Mesenchymal stem cell (in vitro differentiated cells and primary cell): Measurements from ENCODE around the gene GBF1.

Experiments
- DNase-seq: peaks from one replicate; pipeline ENCODE4 v3.0.0-alpha.2; 2013
- H2AFZ ChIP-seq: one replicate; pipeline ENCODE4 v1.6.1; 2013; ENCODE audit warnings: low read depth, mild to moderate bottlenecking, control low read depth, inconsistent platforms, low read length, moderate library complexity
- H2AK5ac ChIP-seq: 2 replicates; pipeline ENCODE4 v1.6.1; 2013; ENCODE audit warnings: low read length, moderate library complexity, mild to moderate bottlenecking, inconsistent platforms; ENCODE audit not compliant: severe bottlenecking
- H2BK120ac ChIP-seq: one replicate; pipeline ENCODE4 v1.6.1; 2013; ENCODE audit warnings: low read depth, mild to moderate bottlenecking, inconsistent platforms, low read length, moderate library complexity
- H2BK12ac ChIP-seq, 2 experiments: one replicate each; pipeline ENCODE4 v1.6.1; 2013; ENCODE audit warnings: inconsistent platforms in 2 of 2, low read length in 2 of 2, mild to moderate bottlenecking in 2 of 2, moderate library complexity in 2 of 2, control low read depth in 1 of 2
- H2BK15ac ChIP-seq: one replicate; pipeline ENCODE4 v1.6.1; 2013; ENCODE audit warnings: mild to moderate bottlenecking, low read depth, inconsistent platforms; ENCODE audit not compliant: poor library complexity, severe bottlenecking
- H2BK5ac ChIP-seq: 2 replicates; pipeline ENCODE4 v1.6.1; 2013; ENCODE audit warnings: low read depth, mild to moderate bottlenecking, low read length, control low read depth, inconsistent platforms; ENCODE audit not compliant: poor library complexity, severe bottlenecking
- H3K14ac ChIP-seq, 2 experiments: one replicate each; pipeline ENCODE4 v1.6.1; 2013; ENCODE audit warnings: inconsistent platforms in 2 of 2, low read length in 2 of 2, control low read depth in 1 of 2, mild to moderate bottlenecking in 1 of 2, moderate library complexity in 1 of 2
- H3K18ac ChIP-seq, 2 experiments: one replicate each; pipeline ENCODE4 v1.6.1; 2013; ENCODE audit warnings: inconsistent platforms in 2 of 2, low read length in 2 of 2, control low read depth in 1 of 2, low read depth in 1 of 2, mild to moderate bottlenecking in 1 of 2
- H3K23ac ChIP-seq, 2 experiments: one replicate each; pipeline ENCODE4 v1.6.1; 2013; ENCODE audit warnings: inconsistent platforms in 2 of 2, low read length in 2 of 2, mild to moderate bottlenecking in 2 of 2, moderate library complexity in 2 of 2, control low read depth in 1 of 2
- H3K27ac ChIP-seq: 2 replicates; pipeline ENCODE4 v1.5.1; 2013; ENCODE audit warnings: mild to moderate bottlenecking, moderate library complexity, low read length, control low read depth, inconsistent platforms; ENCODE audit not compliant: poor library complexity, severe bottlenecking
- H3K27me3 ChIP-seq, 2 experiments: 2 replicates each; pipeline versions ENCODE4 v1.6.1 to v1.7.0; 2013; ENCODE audit warnings: low read length in 2 of 2, mild to moderate bottlenecking in 2 of 2, moderate library complexity in 2 of 2, control low read depth in 1 of 2, inconsistent platforms in 1 of 2; ENCODE audit not compliant: control insufficient read depth in 1 of 2, insufficient read depth in 1 of 2
- H3K36me3 ChIP-seq, 2 experiments: 2 replicates each; pipeline versions ENCODE4 v1.6.1 to v1.7.0; 2013; ENCODE audit warnings: low read length in 2 of 2, control low read depth in 1 of 2, inconsistent platforms in 1 of 2, low read depth in 1 of 2, mild to moderate bottlenecking in 1 of 2; ENCODE audit not compliant: insufficient read depth in 2 of 2, control insufficient read depth in 1 of 2
- H3K4ac ChIP-seq, 2 experiments: one replicate each; pipeline ENCODE4 v1.6.1; 2013; ENCODE audit warnings: inconsistent platforms in 2 of 2, low read length in 2 of 2, mild to moderate bottlenecking in 2 of 2, moderate library complexity in 2 of 2, control low read depth in 1 of 2, low read depth in 1 of 2
- H3K4me1 ChIP-seq: 2 replicates; pipeline ENCODE4 v1.6.1; 2013; ENCODE audit warnings: low read depth, low read length, control low read depth; ENCODE audit not compliant: control insufficient read depth, insufficient read depth
- H3K4me2 ChIP-seq: 2 replicates; pipeline ENCODE4 v1.6.1; 2013; ENCODE audit warnings: low read length, mild to moderate bottlenecking, inconsistent platforms; ENCODE audit not compliant: poor library complexity, severe bottlenecking
- H3K4me3 ChIP-seq, 2 experiments: 2 replicates each; pipeline versions ENCODE4 v1.5.1 to v1.7.0; 2013; ENCODE audit warnings: low read length in 2 of 2, mild to moderate bottlenecking in 2 of 2, control low read depth in 1 of 2, low read depth in 1 of 2; ENCODE audit not compliant: insufficient read depth in 1 of 2
- H3K79me1 ChIP-seq: replicated peaks from 2 replicates; pipeline ENCODE4 v1.6.1; 2013; ENCODE audit warnings: mild to moderate bottlenecking, control low read depth, low read length, inconsistent platforms; ENCODE audit not compliant: poor library complexity, severe bottlenecking
- H3K9ac ChIP-seq: 2 replicates; pipeline ENCODE4 v1.7.0; 2013; ENCODE audit warnings: mild to moderate bottlenecking, low read length, moderate library complexity
- H3K9me3 ChIP-seq: 2 replicates; pipeline ENCODE4 v1.7.0; 2013; ENCODE audit warnings: mild to moderate bottlenecking, low read length; ENCODE audit not compliant: control insufficient read depth
- H4K8ac ChIP-seq: one replicate; pipeline ENCODE4 v1.6.1; 2013; ENCODE audit warnings: inconsistent platforms, mild to moderate bottlenecking, low read length, moderate library complexity
- H4K91ac ChIP-seq: one replicate; pipeline ENCODE4 v1.6.1; 2013; ENCODE audit warnings: mild to moderate bottlenecking, low read length, inconsistent platforms
- WGBS: methylation state at CpG from one replicate; pipeline ENCODE4 v1.1.7; 2013; ENCODE audit warnings: mixed read lengths; 5-methylcytosine and 5-hydroxymethylcytosine counted together

Gene GBF1

GRCh38 chr10:102243309-102243708, 2.0 kb upstream of the GBF1 start:
- no peak overlapping the region for H2BK15ac ChIP-seq
- H3K9ac ChIP-seq: no peak overlapping the region
- no peaks in the 10 kb centered on the region for H3K9me3 ChIP-seq
- H3K18ac ChIP-seq: no peak overlapping the region
- no peak overlapping the region for H2BK120ac ChIP-seq
- peaks cover 19 to 27% of the 10 kb centered on the region in 2 experiments for H3K27me3 ChIP-seq
- no peak overlapping the region for H2AK5ac ChIP-seq
- peaks cover 0 to 6% of the 10 kb centered on the region in 2 experiments for H3K36me3 ChIP-seq
- no peak overlapping the region for H4K91ac ChIP-seq
- H2BK12ac ChIP-seq: no peak overlapping the region
- H3K4me1 ChIP-seq: peaks cover 19% of the 10 kb centered on the region
- H3K23ac ChIP-seq: no peak overlapping the region
- H3K4ac ChIP-seq: no peak overlapping the region
- 44% methylated on average over 2 of the region's 2 CpGs for WGBS
- no peak overlapping the region for H3K4me2 ChIP-seq
- H3K79me1 ChIP-seq: peaks cover 5% of the 10 kb centered on the region
- DNase-seq: peak; percentile 63
- H2BK5ac ChIP-seq: no peak overlapping the region
- no peak overlapping the region for H2AFZ ChIP-seq
- no peak overlapping the region for H3K27ac ChIP-seq
- no peak overlapping the region for H3K14ac ChIP-seq
- no peak overlapping the region for H4K8ac ChIP-seq
- H3K4me3 ChIP-seq: no peak overlapping the region

- H3K4me1 ChIP-seq: peaks cover 13% of the 10 kb centered on the region
- H3K9ac ChIP-seq: peak overlapping the region; percentile 93
- no peak overlapping the region for H2BK120ac ChIP-seq
- WGBS: 0% methylated on average over 2 of the region's 4 CpGs
- peak overlapping the region; percentile 85 to 99 for H3K4me3 ChIP-seq
- H3K36me3 ChIP-seq: peaks cover 0 to 16% of the 10 kb centered on the region in 2 experiments
- peak overlapping the region in 1 of 2 experiments; percentile 71 for H3K23ac ChIP-seq
- DNase-seq: no peak
- H3K79me1 ChIP-seq: peaks cover 5% of the 10 kb centered on the region
- peak overlapping the region; percentile 22 for H2BK5ac ChIP-seq
- H2BK15ac ChIP-seq: no peak overlapping the region
- peak overlapping the region; percentile 91 for H3K27ac ChIP-seq
- H4K8ac ChIP-seq: peak overlapping the region; percentile 70
- H3K14ac ChIP-seq: peak overlapping the region in 1 of 2 experiments; percentile 89
- H3K4ac ChIP-seq: peak overlapping the region in 1 of 2 experiments; percentile 88
- no peaks in the 10 kb centered on the region for H3K9me3 ChIP-seq
- H2AFZ ChIP-seq: peak overlapping the region; percentile 86
- H2AK5ac ChIP-seq: peak overlapping the region; percentile 58
- peak overlapping the region; percentile 71 to 93 for H3K18ac ChIP-seq
- peak overlapping the region in 1 of 2 experiments; percentile 57 for H2BK12ac ChIP-seq
- peak overlapping the region; percentile 45 for H3K4me2 ChIP-seq
- peak overlapping the region; percentile 81 for H4K91ac ChIP-seq
- H3K27me3 ChIP-seq: peaks cover 0 to 3% of the 10 kb centered on the region in 2 experiments
Observed at GRCh38 chr10:102245932-102246251, 560 bp downstream of the GBF1 start.

GRCh38 chr10:102246261-102246660, 929 bp downstream of the GBF1 start:
- peak overlapping the region; percentile 16 to 99 for H3K4me3 ChIP-seq
- peaks cover 0 to 16% of the 10 kb centered on the region in 2 experiments for H3K36me3 ChIP-seq
- 19% methylated on average over 3 of the region's 3 CpGs for WGBS
- H4K91ac ChIP-seq: no peak overlapping the region
- H3K18ac ChIP-seq: no peak overlapping the region
- peaks cover 5% of the 10 kb centered on the region for H3K79me1 ChIP-seq
- no peak overlapping the region for H3K23ac ChIP-seq
- no peak overlapping the region for H3K14ac ChIP-seq
- no peak overlapping the region for H4K8ac ChIP-seq
- no peaks in the 10 kb centered on the region for H3K27me3 ChIP-seq
- H2BK120ac ChIP-seq: no peak overlapping the region
- no peak overlapping the region for H2BK5ac ChIP-seq
- H3K9me3 ChIP-seq: no peaks in the 10 kb centered on the region
- peak; percentile 73 for DNase-seq
- H2AFZ ChIP-seq: no peak overlapping the region
- H2BK15ac ChIP-seq: no peak overlapping the region
- peaks cover 10% of the 10 kb centered on the region for H3K4me1 ChIP-seq
- H3K9ac ChIP-seq: peak overlapping the region; percentile 93
- H3K27ac ChIP-seq: peak overlapping the region; percentile 2
- no peak overlapping the region for H2BK12ac ChIP-seq
- H3K4ac ChIP-seq: no peak overlapping the region
- no peak overlapping the region for H2AK5ac ChIP-seq
- peak overlapping the region; percentile 45 for H3K4me2 ChIP-seq

- no peak overlapping the region for H2BK5ac ChIP-seq
- H3K9ac ChIP-seq: peak overlapping the region; percentile 93
- no peak overlapping the region for H2BK15ac ChIP-seq
- H2BK12ac ChIP-seq: no peak overlapping the region
- H3K14ac ChIP-seq: no peak overlapping the region
- H3K9me3 ChIP-seq: no peaks in the 10 kb centered on the region
- H2AK5ac ChIP-seq: no peak overlapping the region
- H3K23ac ChIP-seq: no peak overlapping the region
- H3K4me3 ChIP-seq: peak overlapping the region in 1 of 2 experiments; percentile 99
- no peaks in the 10 kb centered on the region for H3K27me3 ChIP-seq
- H4K91ac ChIP-seq: no peak overlapping the region
- no peak overlapping the region for H3K27ac ChIP-seq
- H3K36me3 ChIP-seq: peaks cover 5 to 16% of the 10 kb centered on the region in 2 experiments
- H2AFZ ChIP-seq: no peak overlapping the region
- peaks cover 5% of the 10 kb centered on the region for H3K79me1 ChIP-seq
- peaks cover 4% of the 10 kb centered on the region for H3K4me1 ChIP-seq
- no peak for DNase-seq
- H4K8ac ChIP-seq: no peak overlapping the region
- peak overlapping the region; percentile 36 for H3K4me2 ChIP-seq
- no peak overlapping the region for H2BK120ac ChIP-seq
- no peak overlapping the region for H3K18ac ChIP-seq
- H3K4ac ChIP-seq: no peak overlapping the region
Observed at GRCh38 chr10:102247734-102248133, 2.4 kb downstream of the GBF1 start.
